HG02938 (cell line): Measurements from ENCODE around the gene TOR3A.
A peak's percentile ranks its signal among the peaks of the same experiment; 100 is the strongest.
"Not testable (repeated sequence)": the region's sequence is repeated elsewhere in the genome, so short reads cannot be mapped to it uniquely, and the experiment has no call there.

Experiments
- ATAC-seq: cut with Tn5 transposase; IDR thresholded peaks from one replicate; pipeline ENCODE4 v1.9.1; 2021; ENCODE audit warnings: mild to moderate bottlenecking, moderate library complexity; ENCODE audit not compliant: unreplicated experiment

TOR3A gene

GRCh38 chr1:179104611-179105250, 22.9 kb downstream of the TOR3A start:
- no peak for ATAC-seq

- no peak for ATAC-seq
Measured at GRCh38 chr1:179105393-179105792, 23.5 kb downstream of the TOR3A start.

- no peak for ATAC-seq
Measured at GRCh38 chr1:179107706-179108629, 26.1 kb downstream of the TOR3A start.

GRCh38 chr1:179108644-179109043, 26.8 kb downstream of the TOR3A start:
- ATAC-seq: no peak

GRCh38 chr1:179115181-179115580, 33.3 kb downstream of the TOR3A start:
- ATAC-seq: no peak

- ATAC-seq: no peak
Measured at GRCh38 chr1:179119513-179119912, 37.6 kb downstream of the TOR3A start.

DNA sequence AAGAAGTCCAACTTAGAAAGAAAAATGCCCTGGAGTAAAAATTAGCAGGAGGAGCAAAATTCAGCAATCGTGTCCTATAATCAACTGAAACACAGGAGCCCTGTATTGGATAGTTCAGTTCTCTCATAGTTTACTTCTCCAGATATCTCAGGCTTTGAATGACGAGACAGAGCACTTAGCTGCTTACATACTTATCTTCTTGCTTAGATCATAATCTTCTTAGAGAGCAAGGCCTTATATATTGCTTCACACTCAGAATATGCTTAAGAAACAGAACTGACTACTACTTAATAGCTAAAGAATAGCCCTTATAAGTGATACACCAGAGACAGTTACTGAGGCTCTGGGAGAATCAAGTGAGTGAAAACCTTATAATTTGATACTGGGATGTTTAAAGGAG, 38.9 kb downstream of the TOR3A start:
- no peak for ATAC-seq

DNA sequence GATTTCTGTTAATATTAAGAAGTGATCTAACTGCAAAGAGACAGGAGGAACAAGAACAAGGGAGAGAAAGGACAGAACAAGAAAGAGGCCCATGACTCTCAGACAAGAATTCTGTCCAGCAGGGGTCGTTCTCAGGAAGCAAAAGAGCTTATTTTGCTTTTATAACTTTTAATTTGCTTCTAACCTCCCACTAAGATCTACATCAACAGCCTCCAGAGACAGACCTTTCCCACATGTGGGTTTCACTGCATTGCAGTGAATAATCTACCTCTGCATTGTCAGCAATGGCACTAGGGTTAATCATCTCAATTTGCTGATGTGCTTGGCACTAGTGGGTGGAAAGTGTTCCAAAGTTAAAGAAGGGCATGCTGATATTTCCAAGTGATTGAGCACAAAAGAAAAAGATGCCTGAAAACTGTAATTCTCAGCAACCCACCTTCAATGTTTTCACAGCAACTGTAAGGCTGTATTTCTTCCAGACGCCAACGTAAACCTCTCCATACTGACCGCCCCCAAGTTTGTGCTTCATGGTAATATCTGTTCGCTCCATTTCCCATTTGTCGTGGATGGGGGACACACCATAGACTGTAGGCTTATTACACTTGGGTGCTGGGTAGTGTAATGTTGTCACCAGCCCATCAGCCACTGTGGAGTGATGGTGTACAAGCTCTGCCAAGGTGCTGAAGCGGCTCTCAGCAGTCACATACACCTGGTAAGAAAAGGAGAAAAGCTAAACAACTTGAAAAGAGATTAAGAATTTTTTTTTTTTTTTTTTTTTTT, 39.5 kb downstream of the TOR3A start:
- no peak for ATAC-seq

DNA sequence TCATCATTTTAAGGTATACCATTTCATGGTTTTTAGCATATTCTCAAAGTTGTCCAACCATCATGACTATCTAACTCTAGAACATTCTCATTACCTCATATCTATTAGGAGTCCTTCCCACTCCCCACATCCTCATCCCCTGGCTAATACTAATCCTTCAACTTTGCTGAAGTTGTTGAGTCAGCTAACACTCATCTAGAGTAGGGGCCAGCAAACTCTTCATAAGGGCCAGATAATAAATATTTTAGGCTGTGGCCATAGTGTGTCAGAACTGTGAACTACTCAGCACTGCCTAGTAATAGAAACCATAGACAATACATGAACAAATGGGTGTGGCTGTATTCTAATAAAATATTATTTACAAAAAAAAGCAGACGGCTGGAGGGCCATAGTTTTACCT, 43.0 kb downstream of the TOR3A start:
- ATAC-seq: no peak

DNA sequence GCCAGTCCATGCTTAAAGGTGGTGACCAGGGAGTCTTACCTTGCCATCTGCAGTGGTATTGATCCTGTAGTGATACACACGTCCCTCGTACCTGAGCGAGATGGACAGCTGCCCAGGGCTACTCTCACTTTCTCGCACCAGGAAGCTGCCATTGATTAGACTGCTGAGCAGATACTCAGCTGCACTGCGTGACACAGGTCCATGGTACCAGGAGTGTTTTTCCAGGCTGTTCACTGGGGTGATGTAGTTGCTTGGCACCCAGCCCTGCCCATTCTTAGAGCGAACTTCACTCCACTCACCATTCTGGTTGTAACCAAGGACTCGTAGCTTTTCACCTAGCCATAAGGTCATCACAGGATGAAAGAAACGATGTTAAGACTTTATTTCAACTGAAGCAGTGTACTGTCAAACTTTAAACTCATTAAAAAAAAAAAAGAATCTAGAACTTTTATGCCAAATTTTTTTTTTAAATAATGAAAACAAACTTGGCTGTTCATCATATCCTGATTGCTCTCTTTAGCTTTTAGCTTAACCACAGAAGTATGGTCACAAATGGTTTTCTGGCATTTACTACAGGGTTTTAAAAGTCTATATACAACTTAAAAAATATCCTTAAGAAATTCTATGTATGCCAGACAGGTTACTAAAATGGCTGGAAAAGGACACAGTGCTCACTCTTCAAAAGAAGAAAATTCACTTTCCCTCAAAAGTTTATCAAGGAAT, 44.6 kb downstream of the TOR3A start:
- no peak for ATAC-seq

GRCh38 chr1:179127163-179127895, 45.5 kb downstream of the TOR3A start:
- no peak for ATAC-seq

- no peak for ATAC-seq
Measured at GRCh38 chr1:179128520-179128919, 46.6 kb downstream of the TOR3A start.

GRCh38 chr1:179129702-179130473, 48.0 kb downstream of the TOR3A start:
- ATAC-seq: peak; percentile 98

DNA sequence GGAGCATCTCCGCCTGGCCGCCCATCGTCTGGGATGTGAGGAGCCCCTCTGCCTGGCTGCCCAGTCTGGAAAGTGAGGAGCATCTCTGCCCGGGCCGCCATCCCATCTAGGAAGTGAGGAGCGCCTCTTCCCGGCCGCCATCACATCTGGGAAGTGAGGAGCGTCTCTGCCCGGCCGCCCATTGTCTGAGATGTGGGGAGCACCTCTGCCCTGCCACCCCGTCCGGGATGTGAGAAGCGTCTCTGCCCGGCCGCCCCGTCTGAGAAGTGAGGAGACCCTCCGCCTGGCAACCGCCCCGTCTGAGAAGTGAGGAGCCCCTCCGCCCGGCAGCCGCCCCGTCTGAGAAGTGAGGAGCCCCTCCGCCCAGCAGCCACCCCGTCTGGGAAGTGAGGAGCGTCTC, 53.3 kb downstream of the TOR3A start:
- ATAC-seq: not testable (repeated sequence)

GRCh38 chr1:179135707-179136106, 53.8 kb downstream of the TOR3A start:
- ATAC-seq: not testable (repeated sequence)

- ATAC-seq: no peak
Measured at GRCh38 chr1:179137617-179138255, 55.9 kb downstream of the TOR3A start.

DNA sequence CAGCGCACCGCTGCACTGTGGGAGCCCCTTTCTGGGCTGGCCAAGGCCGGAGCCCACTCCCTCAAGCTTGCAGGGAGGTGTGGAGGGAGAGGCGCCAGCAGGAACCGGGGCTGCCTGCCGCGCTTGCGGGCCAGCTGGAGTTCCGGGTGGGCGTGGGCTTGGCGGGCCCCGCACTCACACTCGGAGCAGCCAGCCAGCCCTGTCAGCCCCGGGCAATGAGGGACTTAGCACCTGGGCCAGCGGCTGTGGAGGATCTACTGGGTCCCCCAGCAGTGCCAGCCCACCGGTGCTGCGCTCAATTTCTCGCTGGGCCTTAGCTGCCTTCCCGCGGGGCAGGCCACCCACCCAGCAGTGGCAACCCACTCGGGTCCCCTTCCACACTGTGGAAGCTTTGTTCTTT, 56.9 kb downstream of the TOR3A start:
- not testable (repeated sequence) for ATAC-seq

DNA sequence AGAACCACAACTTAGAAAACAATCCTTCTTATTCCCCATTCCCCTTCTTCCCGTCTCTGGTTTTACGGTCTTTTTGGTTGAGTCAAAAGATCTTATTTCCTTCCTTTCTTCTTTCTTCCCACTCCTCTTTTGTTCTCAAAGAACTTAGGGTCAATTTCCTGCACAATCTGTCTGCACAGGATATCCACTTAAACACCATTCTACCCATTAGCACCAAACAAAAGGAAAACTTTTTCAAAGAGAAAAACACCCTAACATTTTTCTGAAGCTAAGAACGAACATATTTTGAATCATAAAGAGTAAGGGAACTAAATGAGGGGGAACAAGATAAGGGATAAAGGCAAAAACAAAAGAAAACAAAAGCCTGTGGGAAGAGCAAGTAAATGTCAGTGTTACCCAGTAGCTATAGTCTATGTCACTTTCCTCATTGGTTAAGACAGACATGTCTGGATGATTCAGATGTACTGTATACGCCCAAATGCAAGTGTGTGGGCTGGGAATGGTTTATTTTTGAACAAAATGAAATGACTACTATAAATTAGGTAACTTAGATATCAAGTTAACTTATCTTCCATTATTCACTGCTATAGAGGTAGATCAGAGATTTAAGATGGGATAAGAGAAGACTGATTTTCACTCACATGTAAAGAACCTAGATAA, 59.9 kb downstream of the TOR3A start:
- no peak for ATAC-seq
